Muscle layer of colon (tissue), 2 donors: Measurements from ENCODE around the gene CASK.
"Not testable (repeated sequence)": the region's sequence is repeated elsewhere in the genome, so short reads cannot be mapped to it uniquely, and the experiment has no call there.

Experiments used
- H3K27ac ChIP-seq: one replicate; pipeline ENCODE4 v1.7.0; 2013; ENCODE audit warnings: low read depth, mild to moderate bottlenecking, low read length, moderate library complexity
- H3K27me3 ChIP-seq, 2 donors: one replicate each; pipeline ENCODE4 v1.7.0; 2013; ENCODE audit warnings: low read length in 2 of 2, mild to moderate bottlenecking in 2 of 2; ENCODE audit not compliant: insufficient read depth in 2 of 2, control insufficient read depth in 1 of 2
- H3K36me3 ChIP-seq: one replicate; pipeline ENCODE4 v1.7.0; 2013; ENCODE audit warnings: mild to moderate bottlenecking, low read length; ENCODE audit not compliant: insufficient read depth
- H3K4me1 ChIP-seq: one replicate; pipeline ENCODE4 v1.7.0; 2013; ENCODE audit warnings: mild to moderate bottlenecking, low read length; ENCODE audit not compliant: insufficient read depth
- H3K4me3 ChIP-seq, 2 donors: one replicate each; pipeline ENCODE4 v1.7.0; 2013; ENCODE audit warnings: low read length in 2 of 2, low read depth in 1 of 2, mild to moderate bottlenecking in 1 of 2, moderate library complexity in 1 of 2
- H3K9ac ChIP-seq: one replicate; pipeline ENCODE4 v1.7.0; 2013; ENCODE audit warnings: low read length
- H3K9me3 ChIP-seq: one replicate; pipeline ENCODE4 v1.7.0; 2013; ENCODE audit warnings: mild to moderate bottlenecking, low read length
- donor health status: abdominal sarcoma.
- donor health status: Adenocarcinoma of cecum.

Gene CASK

DNA sequence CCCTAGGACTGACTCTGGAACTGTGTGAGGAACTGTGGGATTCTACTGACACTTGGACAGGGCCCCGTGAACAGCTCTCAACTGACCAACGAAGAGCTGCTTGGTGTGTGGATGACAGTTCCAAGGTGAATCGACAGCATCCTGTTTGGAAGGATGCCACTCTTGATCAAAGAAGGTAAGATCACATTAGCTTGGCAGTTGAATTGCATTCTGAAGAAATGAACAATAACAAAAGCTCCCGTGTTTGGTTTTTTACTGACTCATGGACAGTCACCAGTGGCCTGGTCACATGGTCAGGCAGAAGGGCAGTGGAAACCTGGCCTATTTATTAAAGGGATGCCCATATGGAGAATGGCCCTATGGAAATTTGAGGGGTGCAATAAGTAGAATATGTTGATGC is 267.7 kb downstream of the CASK start:
- no peak overlapping the region for H3K9ac ChIP-seq
- no peak overlapping the region for H3K27ac ChIP-seq
- H3K27me3 ChIP-seq, result peaks cover 0 to 5% of the 10 kb centered on the region in 2 donors
- H3K4me3 ChIP-seq, result no peak overlapping the region
- no peaks in the 10 kb centered on the region for H3K9me3 ChIP-seq
- peaks cover 7% of the 10 kb centered on the region for H3K36me3 ChIP-seq
- H3K4me1 ChIP-seq, result no peaks in the 10 kb centered on the region

DNA sequence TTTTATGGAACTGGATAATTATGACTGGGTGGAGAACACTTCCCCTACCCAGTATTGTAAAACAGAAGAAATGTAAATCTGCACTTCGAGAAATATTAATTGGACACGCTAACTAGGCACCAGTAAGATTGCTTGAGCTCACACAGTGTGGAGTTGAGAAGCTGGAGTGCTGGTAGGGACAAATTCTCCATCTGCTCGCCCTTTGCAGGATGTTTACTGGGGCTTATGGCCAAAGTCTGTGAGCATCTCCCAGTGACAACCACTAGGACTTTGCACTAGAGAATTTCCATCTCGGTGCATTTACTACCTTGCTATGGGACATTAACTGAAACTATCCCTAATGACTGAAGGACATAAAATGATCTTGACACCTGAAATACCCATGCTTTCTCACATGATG is 268.3 kb downstream of the CASK start:
- Histone ChIP-seq H3K27me3 (peaks cover 0 to 5% of the 10 kb centered on the region in 2 donors), H3K4me3 (no peak overlapping the region), H3K9me3 (no peaks in the 10 kb centered on the region), H3K36me3 (peaks cover 7% of the 10 kb centered on the region), H3K9ac (no peak overlapping the region), H3K27ac (no peak overlapping the region), H3K4me1 (no peaks in the 10 kb centered on the region)

DNA sequence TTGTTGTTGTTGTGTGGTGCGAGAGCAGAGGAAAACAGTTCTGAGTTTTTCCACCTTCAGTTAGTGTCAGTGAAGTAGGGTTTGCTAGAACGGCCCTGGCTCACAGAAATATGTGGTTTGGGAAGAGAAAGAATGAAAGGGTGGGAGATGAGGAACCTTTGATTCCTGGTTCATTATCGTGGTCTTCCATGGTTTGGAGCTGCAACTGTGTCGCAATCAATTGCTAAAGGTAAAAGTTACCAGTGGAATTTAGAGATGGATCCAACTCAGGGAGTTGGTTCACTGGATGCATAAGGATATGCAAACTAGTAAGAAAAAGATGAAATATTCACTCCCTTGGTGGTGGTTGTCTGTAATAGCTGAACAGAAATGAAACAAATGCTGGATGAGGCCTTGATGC is 270.2 kb downstream of the CASK start:
- Histone ChIP-seq H3K9ac (no peak overlapping the region), H3K4me1 (no peaks in the 10 kb centered on the region), H3K4me3 (no peak overlapping the region), H3K27me3 (peaks cover 0 to 5% of the 10 kb centered on the region in 2 donors), H3K9me3 (no peaks in the 10 kb centered on the region), H3K36me3 (peaks cover under 1% of the 10 kb centered on the region), H3K27ac (no peak overlapping the region)

DNA sequence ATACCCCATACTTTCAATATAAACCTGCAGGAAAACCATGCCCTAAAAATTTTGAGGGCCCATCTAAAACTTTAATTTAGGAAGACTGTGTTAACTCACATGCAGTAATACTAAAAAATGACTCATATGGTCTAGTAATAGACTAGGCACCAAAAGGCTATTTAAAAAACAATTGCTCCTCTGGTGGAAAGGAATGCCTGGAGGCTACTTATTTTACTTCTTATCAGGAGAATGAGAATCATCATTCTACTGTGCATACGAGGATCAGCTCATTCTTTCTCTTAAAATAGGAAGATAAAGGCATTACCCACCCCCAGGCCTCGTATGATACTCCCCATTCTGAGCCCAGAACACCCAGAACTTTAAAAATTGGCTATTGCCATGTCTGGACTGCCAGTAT is 277.2 kb downstream of the CASK start:
- not testable (repeated sequence) for H3K9me3 ChIP-seq, H3K27ac ChIP-seq

DNA sequence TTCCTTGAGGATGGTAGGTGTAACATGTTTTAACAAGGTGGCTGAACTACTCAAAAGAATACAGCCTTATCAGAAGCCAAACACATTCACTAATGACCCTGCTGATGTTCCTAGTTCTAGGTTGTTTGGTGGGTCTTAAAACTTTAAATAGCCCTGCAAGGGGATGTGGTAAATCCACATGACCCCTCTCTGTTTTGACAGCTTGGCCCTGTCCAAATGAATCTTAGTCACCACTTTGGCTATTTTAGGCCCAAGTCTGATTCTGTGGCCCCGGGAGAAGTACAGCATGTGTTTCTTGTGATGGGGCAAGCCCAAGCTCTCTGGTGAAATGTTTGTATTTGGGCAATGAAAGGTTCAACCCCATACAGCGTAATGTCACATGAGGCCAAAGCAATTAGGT is 289.1 kb downstream of the CASK start:
- H3K27ac ChIP-seq, result no peak overlapping the region
- H3K9me3 ChIP-seq, result no peaks in the 10 kb centered on the region
- no peak overlapping the region for H3K4me3 ChIP-seq
- no peak overlapping the region for H3K9ac ChIP-seq
- no peaks in the 10 kb centered on the region for H3K4me1 ChIP-seq
- H3K27me3 ChIP-seq, result no peaks in the 10 kb centered on the region
- H3K36me3 ChIP-seq, result no peaks in the 10 kb centered on the region

More for the DNA sequence above, 277.2 kb downstream of the CASK start:
- not testable (repeated sequence) for H3K36me3 ChIP-seq, H3K4me1 ChIP-seq, H3K4me3 ChIP-seq, H3K9ac ChIP-seq, H3K27me3 ChIP-seq

DNA sequence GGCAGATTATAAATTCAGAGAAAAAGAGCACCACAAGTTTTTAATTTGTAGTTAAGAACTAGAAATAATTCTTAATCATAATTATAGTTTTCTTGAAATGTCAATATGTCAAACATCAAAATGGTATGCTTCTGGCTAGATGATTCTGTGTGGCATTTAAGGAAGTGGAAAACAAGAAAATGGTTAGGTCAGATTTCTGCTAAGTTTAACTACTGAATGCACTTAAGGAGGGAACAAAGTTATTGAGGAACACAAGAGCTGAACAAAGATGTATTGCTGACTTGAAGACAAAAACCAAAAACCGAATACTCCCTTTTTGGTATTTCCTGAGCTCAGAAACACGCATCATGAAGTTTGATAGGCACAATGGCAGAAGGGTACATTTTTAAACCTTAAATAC is 293.3 kb downstream of the CASK start:
- no peaks in the 10 kb centered on the region for H3K36me3 ChIP-seq
- no peaks in the 10 kb centered on the region for H3K27me3 ChIP-seq
- H3K9ac ChIP-seq, result no peak overlapping the region
- H3K4me1 ChIP-seq, result no peaks in the 10 kb centered on the region
- H3K4me3 ChIP-seq, result no peak overlapping the region
- H3K27ac ChIP-seq, result no peak overlapping the region
- H3K9me3 ChIP-seq, result no peaks in the 10 kb centered on the region

DNA sequence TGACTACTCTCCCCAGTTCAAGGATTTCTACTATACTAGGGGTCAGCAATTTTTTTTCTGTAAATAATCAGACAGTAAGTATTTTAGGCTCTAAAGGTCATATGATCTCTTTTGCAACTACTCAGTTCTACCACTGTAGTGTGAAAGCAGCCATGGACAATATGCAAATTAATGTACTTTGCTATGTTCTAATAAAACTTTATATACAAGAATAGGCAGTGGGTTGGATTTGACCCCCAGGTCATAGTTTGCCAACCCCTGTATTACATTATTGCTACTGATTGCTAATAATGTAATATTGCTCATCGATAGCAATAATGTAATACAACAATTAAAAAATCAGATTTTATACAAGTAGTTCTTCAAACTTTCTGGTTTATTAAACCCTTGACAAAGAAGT is 293.8 kb downstream of the CASK start:
- no peak overlapping the region for H3K9ac ChIP-seq
- no peaks in the 10 kb centered on the region for H3K9me3 ChIP-seq
- H3K4me1 ChIP-seq, result no peaks in the 10 kb centered on the region
- no peaks in the 10 kb centered on the region for H3K27me3 ChIP-seq
- no peak overlapping the region for H3K27ac ChIP-seq
- H3K36me3 ChIP-seq, result no peaks in the 10 kb centered on the region
- no peak overlapping the region for H3K4me3 ChIP-seq

DNA sequence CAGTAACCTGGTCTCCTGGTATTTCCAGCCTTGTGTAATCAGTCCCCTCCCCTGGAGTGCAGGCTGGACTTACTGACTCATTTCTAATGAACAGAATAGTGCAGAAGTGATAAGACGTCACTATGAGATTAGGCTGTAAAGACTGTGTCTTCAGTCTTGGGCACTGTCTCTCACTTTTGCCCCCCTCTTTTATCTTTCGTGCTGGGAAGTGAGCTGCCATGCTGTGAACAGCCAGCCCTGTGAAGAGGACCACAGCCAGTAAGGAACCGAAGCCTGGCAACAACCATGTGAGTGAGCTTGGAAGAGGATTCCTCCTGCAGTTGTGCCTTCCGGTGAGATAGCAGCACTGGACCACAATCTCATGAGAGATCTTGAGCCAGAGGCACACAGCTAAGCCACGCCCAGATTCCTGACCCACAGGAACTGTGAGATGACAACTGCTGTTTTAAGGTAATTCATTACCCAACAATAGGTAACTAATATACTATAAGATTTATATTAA is 302.1 kb downstream of the CASK start:
- H3K27ac ChIP-seq, result no peak overlapping the region

DNA sequence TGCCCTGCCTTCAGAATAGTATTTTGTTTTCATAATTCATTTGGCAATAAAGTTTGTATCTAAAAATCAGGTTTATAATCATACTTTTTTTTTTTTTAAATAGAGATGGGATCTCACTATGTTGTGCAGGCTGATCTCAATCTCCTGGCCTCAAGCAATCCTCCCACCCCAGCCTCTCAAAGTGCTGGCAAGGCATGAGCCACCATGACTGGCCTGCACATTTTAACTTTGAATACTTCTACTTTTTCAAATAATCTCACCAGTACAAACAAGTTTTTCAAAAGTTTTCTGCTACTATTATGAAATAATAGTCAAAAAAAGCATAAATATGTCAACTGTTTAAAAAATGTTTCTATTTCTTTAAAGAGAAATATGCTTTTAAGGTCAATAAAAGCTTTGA is 304.1 kb downstream of the CASK start:
- Histone ChIP-seq H3K9me3 (no peaks in the 10 kb centered on the region), H3K4me1 (no peaks in the 10 kb centered on the region), H3K36me3 (no peaks in the 10 kb centered on the region), H3K4me3 (no peak overlapping the region), H3K9ac (no peak overlapping the region), H3K27me3 (no peaks in the 10 kb centered on the region), H3K27ac (no peak overlapping the region)

More for the DNA sequence above, 302.1 kb downstream of the CASK start:
- Histone ChIP-seq H3K27me3 (no peaks in the 10 kb centered on the region), H3K9ac (no peak overlapping the region), H3K4me1 (no peaks in the 10 kb centered on the region), H3K36me3 (no peaks in the 10 kb centered on the region), H3K4me3 (no peak overlapping the region), H3K9me3 (no peaks in the 10 kb centered on the region)

DNA sequence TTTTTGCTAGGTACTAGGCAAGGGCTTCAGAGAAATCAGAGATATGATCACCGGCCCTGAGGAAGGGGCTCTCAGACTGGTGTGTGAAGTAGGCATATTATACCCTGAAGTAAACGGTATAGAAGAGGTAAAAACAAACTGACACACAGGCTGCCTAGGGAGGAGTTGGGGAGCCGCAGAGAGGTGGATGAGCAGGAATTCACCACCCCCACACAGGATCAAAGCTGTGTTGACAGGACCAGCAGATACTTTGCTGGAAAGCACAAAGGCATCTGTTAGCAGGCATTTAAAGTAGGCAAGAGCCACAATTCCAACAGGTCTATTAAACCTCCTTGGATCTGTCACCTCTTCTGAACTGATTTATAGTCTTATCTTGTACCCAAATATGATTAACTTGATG is 306.4 kb downstream of the CASK start:
- no peaks in the 10 kb centered on the region for H3K9me3 ChIP-seq
- no peaks in the 10 kb centered on the region for H3K36me3 ChIP-seq
- no peak overlapping the region for H3K27ac ChIP-seq
- H3K4me1 ChIP-seq, result no peaks in the 10 kb centered on the region
- no peak overlapping the region for H3K9ac ChIP-seq
- no peaks in the 10 kb centered on the region for H3K27me3 ChIP-seq
- H3K4me3 ChIP-seq, result no peak overlapping the region

DNA sequence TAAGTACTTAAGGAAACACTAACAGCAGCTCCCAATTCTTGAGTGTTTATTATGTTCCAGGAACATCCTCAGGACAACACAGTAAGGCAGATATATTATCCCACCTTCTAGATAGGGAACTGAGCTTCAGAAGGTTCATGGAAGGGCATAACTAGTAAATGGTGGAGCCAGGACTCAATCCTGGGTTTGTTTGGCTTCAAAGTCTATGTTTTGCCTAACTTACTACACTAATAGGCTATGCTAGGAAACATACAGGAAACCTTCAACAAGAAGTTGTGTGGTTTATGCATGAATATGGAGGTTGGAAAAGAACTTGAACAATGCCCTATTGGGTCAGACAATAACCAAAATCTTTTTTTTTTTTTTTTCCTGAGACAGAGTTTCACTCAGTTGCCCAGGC is 307.1 kb downstream of the CASK start:
- Histone ChIP-seq H3K27ac (no peak overlapping the region), H3K4me1 (no peaks in the 10 kb centered on the region)

DNA sequence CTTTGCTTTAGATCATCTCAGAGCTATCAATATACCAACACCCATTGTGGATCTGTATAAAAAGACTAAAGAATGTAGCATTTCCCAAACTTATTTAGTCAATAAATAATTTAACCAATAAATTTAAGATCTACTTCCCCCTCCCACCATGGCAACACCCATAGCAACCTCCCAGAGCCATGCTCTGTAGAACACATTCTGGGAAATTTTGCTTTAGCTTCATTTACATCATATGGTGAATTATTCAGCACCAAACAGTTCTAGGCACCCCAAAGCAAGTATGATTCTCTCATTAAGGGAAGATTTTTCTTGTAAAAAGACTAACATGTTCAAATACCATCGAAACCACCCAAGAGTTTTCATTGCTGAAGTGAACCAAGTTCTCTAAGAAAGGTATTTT is 315.1 kb downstream of the CASK start:
- Histone ChIP-seq H3K27me3 (no peaks in the 10 kb centered on the region), H3K4me1 (no peaks in the 10 kb centered on the region), H3K27ac (no peak overlapping the region), H3K36me3 (no peaks in the 10 kb centered on the region), H3K9me3 (no peaks in the 10 kb centered on the region), H3K4me3 (no peak overlapping the region), H3K9ac (no peak overlapping the region)

More for the DNA sequence above, 307.1 kb downstream of the CASK start:
- no peaks in the 10 kb centered on the region for H3K36me3 ChIP-seq
- no peak overlapping the region for H3K4me3 ChIP-seq
- H3K9me3 ChIP-seq, result no peaks in the 10 kb centered on the region
- H3K9ac ChIP-seq, result no peak overlapping the region
- H3K27me3 ChIP-seq, result no peaks in the 10 kb centered on the region
